Hepatocyte (in vitro differentiated cells): ENCODE data around the gene C6orf163. TPM values are rescaled to one million over a fixed set of nuclear protein-coding genes. Genes with fewer than 3 reads are reported as not detected.
A peak's percentile ranks its signal among the peaks of the same experiment; 100 is the strongest.

Source experiments
- DNase-seq: peaks from one replicate; pipeline ENCODE4 v3.0.0-alpha.2; 2016; ENCODE audit warnings: low spot score
- H2AFZ ChIP-seq: fragments of 200-600 bp; sonication (generic); 2 replicates; pipeline ENCODE4 v1.6.0; 2016; ENCODE audit warnings: antibody characterized with exemption, mild to moderate bottlenecking
- H3K27ac ChIP-seq: fragments of 200-600 bp; sonication (generic); 2 replicates; pipeline ENCODE4 v1.5.1; 2016; ENCODE audit warnings: mild to moderate bottlenecking
- H3K27me3 ChIP-seq: fragments of 200-600 bp; sonication (generic); 2 replicates; pipeline ENCODE4 v1.6.1; 2016
- H3K36me3 ChIP-seq: fragments of 200-600 bp; sonication (generic); replicated peaks from 2 replicates; pipeline ENCODE4 v1.5.1; 2016; ENCODE audit warnings: low read depth; ENCODE audit not compliant: insufficient read depth
- H3K4me1 ChIP-seq: fragments of 200-600 bp; sonication (generic); 2 replicates; pipeline ENCODE4 v1.5.1; 2016; ENCODE audit warnings: mild to moderate bottlenecking, moderate library complexity; ENCODE audit not compliant: insufficient read depth
- H3K4me2 ChIP-seq: fragments of 200-600 bp; sonication (generic); 2 replicates; pipeline ENCODE4 v1.6.0; 2016
- H3K4me3 ChIP-seq: fragments of 200-600 bp; sonication (generic); 2 replicates; pipeline ENCODE4 v1.5.1; 2016; ENCODE audit warnings: mild to moderate bottlenecking
- H3K79me2 ChIP-seq: fragments of 200-600 bp; sonication (generic); 2 replicates; pipeline ENCODE4 v1.6.0; 2017; ENCODE audit warnings: mild to moderate bottlenecking
- H3K9me2 ChIP-seq: fragments of 200-600 bp; sonication (generic); replicated peaks from 2 replicates; pipeline ENCODE4 v1.6.0; 2017; ENCODE audit warnings: mild to moderate bottlenecking; ENCODE audit not compliant: insufficient read depth
- H3K9me3 ChIP-seq: fragments of 200-600 bp; sonication (generic); 2 replicates; pipeline ENCODE4 v1.5.1; 2016; ENCODE audit warnings: low read depth, mild to moderate bottlenecking
- H4K20me1 ChIP-seq: fragments of 200-600 bp; sonication (generic); 2 replicates; pipeline ENCODE4 v1.6.0; 2016; ENCODE audit warnings: mild to moderate bottlenecking; ENCODE audit not compliant: insufficient read depth, poor library complexity, severe bottlenecking
- EZH2 ChIP-seq: fragments of 200-600 bp; sonication (generic); IDR thresholded peaks from 2 replicates; pipeline ENCODE4 v1.6.1; 2016; ENCODE audit warnings: antibody characterized with exemption, mild to moderate bottlenecking, borderline replicate concordance
- EZH2phosphoT487 ChIP-seq: fragments of 200-600 bp; sonication (generic); IDR thresholded peaks from one replicate; pipeline ENCODE4 v1.6.1; 2018; ENCODE audit warnings: antibody characterized with exemption, mild to moderate bottlenecking, low read depth, moderate library complexity; ENCODE audit not compliant: unreplicated experiment, severe bottlenecking
- WGBS: methylation state at CpG from one replicate; pipeline ENCODE4 v1.1.6; 2016; ENCODE audit warnings: low lambda C conversion rate; ENCODE audit errors: missing lambda C conversion rate; 5-methylcytosine and 5-hydroxymethylcytosine counted together
- polyA plus RNA-seq: library from polyadenylated mRNA; unstranded; fragments of >200 nt; fragmentation: Nextera tagmentation; extraction: Ambion mirVana; gene quantifications from 2 replicates; pipeline ENCODE4 v1.2.1, GENCODE V29; 2016
- total RNA-seq: library from RNA; depleted of rRNA; stranded (reverse); fragments of >200 nt; gene quantifications from 2 replicates; pipeline ENCODE4 v1.2.3, GENCODE V29; 2014
- TF ChIP-seq, protein P1 (sequence below): fragments of 200-600 bp; sonication (generic); IDR thresholded peaks from 2 replicates; pipeline ENCODE4 v1.5.1; 2016; ENCODE audit warnings: antibody characterized with exemption, mild to moderate bottlenecking; ENCODE audit not compliant: poor library complexity

The C6orf163 gene
- total and polyA plus RNA-seq, 2 experiments from 2014 or later = 0.64 to 1.3 TPM

DNA sequence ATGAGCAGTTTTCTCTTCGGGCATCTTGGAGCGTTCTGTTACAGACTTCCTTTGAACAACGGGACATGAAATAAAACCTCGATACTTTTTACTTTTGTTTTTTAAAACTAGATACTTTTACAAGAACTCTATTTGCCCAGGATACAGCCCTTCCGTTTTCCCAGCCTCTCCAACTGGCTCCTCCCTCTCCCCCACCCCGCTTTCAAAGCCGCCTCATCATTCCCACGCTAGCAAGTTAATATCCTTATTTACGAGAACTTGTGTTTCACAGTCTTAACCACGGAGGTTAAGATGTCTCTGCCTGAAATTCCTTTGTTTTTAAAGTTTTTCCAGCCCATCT lies 62.9 kb downstream of the C6orf163 start:
- H3K27ac ChIP-seq = no peak overlapping the region
- no peaks in the 10 kb centered on the region for H3K27me3 ChIP-seq
- H3K9me2 ChIP-seq = no peaks in the 10 kb centered on the region
- H3K4me3 ChIP-seq = peak overlapping the region; percentile 80
- DNase-seq = peak; percentile 64
- TF ChIP-seq, protein P1, sequence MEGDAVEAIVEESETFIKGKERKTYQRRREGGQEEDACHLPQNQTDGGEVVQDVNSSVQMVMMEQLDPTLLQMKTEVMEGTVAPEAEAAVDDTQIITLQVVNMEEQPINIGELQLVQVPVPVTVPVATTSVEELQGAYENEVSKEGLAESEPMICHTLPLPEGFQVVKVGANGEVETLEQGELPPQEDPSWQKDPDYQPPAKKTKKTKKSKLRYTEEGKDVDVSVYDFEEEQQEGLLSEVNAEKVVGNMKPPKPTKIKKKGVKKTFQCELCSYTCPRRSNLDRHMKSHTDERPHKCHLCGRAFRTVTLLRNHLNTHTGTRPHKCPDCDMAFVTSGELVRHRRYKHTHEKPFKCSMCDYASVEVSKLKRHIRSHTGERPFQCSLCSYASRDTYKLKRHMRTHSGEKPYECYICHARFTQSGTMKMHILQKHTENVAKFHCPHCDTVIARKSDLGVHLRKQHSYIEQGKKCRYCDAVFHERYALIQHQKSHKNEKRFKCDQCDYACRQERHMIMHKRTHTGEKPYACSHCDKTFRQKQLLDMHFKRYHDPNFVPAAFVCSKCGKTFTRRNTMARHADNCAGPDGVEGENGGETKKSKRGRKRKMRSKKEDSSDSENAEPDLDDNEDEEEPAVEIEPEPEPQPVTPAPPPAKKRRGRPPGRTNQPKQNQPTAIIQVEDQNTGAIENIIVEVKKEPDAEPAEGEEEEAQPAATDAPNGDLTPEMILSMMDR = no peak
- TF ChIP-seq EZH2phosphoT487 (no peak), EZH2 (no peak)
- no peaks in the 10 kb centered on the region for H3K36me3 ChIP-seq
- 1% methylated on average over 10 of the region's 10 CpGs for WGBS
- H3K9me3 ChIP-seq = no peaks in the 10 kb centered on the region
- H3K4me1 ChIP-seq = no peaks in the 10 kb centered on the region
- H3K79me2 ChIP-seq = no peaks in the 10 kb centered on the region
- H2AFZ ChIP-seq = peak overlapping the region; percentile 95
- peak overlapping the region; percentile 76 for H3K4me2 ChIP-seq
- H4K20me1 ChIP-seq = no peaks in the 10 kb centered on the region

DNA sequence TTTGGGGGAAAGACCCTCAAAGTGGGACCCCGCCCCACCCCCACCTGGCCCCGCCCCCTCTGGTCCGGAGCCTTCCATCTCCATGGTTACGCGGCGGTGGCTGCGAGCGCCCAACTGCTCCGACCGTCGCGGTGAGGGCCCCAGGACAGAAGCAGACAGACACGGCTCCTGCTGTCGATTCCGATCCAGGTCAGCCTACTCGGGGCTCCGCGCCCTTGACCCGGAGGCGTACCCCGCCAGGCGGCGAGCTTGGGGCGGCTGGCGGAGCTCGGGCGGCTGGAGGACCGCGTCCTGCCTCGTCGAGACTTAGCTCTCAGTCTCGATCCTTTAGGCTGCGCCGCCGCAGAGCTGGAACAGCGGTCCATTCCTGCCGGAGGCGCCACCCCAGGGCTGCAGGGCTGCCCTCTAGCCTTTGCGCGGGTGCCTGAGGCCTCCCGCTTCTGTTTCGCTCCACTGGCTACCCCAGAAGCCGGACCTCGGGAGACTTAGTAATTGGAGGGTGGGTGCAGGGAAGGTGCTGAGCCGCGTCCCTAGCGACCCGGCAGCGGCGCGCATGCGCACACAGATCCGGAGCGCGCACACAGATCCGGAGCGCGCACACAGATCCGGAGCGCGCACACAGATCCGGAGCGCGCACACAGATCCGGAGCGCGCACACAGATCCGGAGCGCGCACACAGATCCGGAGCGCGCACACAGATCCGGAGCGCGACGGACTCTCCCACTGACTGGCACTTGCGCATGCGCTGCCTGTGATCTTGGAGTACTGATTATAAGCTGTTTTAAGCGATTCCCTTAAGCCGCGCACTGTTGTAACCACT lies 63.5 kb downstream of the C6orf163 start, which contains the start of gene CFAP206:
CFAP206 (plus strand) TSS at position 72 of the 820 bp plus-strand sequence. CDS start 1,868 bp downstream, outside the sequence.
- no peaks in the 10 kb centered on the region for H3K36me3 ChIP-seq
- no peaks in the 10 kb centered on the region for H3K9me3 ChIP-seq
- peak within 1 kb of the TSS; percentile 80 for H3K4me3 ChIP-seq
- no peaks in the 10 kb centered on the region for H3K79me2 ChIP-seq
- no peaks in the 10 kb centered on the region for H3K27me3 ChIP-seq
- TF ChIP-seq EZH2 (no peak), EZH2phosphoT487 (no peak)
- TF ChIP-seq, protein P1 = peak; percentile 29
- H3K9me2 ChIP-seq = no peaks in the 10 kb centered on the region
- H3K27ac ChIP-seq = peak within 1 kb of the TSS; percentile 28
- peak within 1 kb of the TSS; percentile 77 for H3K4me2 ChIP-seq
- DNase-seq = peak; percentile 92
- under 1% methylated on average over 77 of the region's 82 CpGs for WGBS
- H3K4me1 ChIP-seq = no peaks in the 10 kb centered on the region
- peak within 1 kb of the TSS; percentile 95 for H2AFZ ChIP-seq
- no peaks in the 10 kb centered on the region for H4K20me1 ChIP-seq

DNA sequence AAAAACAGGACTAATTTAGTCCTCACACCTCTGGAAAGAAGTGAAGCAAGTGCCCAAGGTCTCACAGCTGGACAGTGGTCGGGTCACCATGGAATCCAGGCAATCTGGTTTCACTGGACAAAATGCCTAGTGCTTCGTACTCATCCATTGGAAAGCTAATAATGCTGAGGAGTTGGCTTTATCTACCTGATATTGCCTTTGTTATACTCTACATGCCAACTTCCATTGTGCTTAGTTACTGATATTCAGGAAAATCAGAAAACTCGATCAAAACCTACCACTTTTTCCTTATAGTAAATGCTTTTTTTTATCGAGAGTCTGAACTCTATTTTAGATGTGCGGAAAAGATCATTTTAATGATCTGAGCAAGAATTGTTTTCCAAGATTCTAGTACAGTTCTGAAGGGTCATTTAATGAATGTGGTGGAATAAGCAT lies 64.1 kb downstream of the C6orf163 start:
- peak overlapping the region; percentile 95 for H2AFZ ChIP-seq
- no peaks in the 10 kb centered on the region for H3K36me3 ChIP-seq
- 45% methylated on average over 5 of the region's 5 CpGs for WGBS
- peak overlapping the region; percentile 25 for H3K4me3 ChIP-seq
- H4K20me1 ChIP-seq = no peaks in the 10 kb centered on the region
- H3K4me1 ChIP-seq = no peaks in the 10 kb centered on the region
- H3K9me3 ChIP-seq = no peaks in the 10 kb centered on the region
- H3K79me2 ChIP-seq = no peaks in the 10 kb centered on the region
- TF ChIP-seq EZH2 (no peak), EZH2phosphoT487 (no peak)
- H3K9me2 ChIP-seq = no peaks in the 10 kb centered on the region
- H3K4me2 ChIP-seq = peak overlapping the region; percentile 77
- no peaks in the 10 kb centered on the region for H3K27me3 ChIP-seq
- H3K27ac ChIP-seq = peak overlapping the region; percentile 20
- DNase-seq = no peak

Other genes starting within 250 kb of the C6orf163 start
- 35.5 and 43.8 TPM in 2 replicates for gene CGA, start 249.7 kb upstream of the C6orf163 start, total RNA-seq
- 5.4 and 21.5 TPM in 2 replicates for gene CGA, start 249.7 kb upstream of the C6orf163 start, polyA plus RNA-seq
- 31.1 and 38.3 TPM in 2 replicates for gene ZNF292, start 189.2 kb upstream of the C6orf163 start, total RNA-seq
- 20.9 and 31.4 TPM in 2 replicates for gene ZNF292, start 189.2 kb upstream of the C6orf163 start, polyA plus RNA-seq
- 9.5 and 9.8 TPM in 2 replicates for gene SMIM8, start 22.2 kb upstream of the C6orf163 start, total RNA-seq
- gene SMIM8, start 22.2 kb upstream of the C6orf163 start, polyA plus RNA-seq = 6.5 and 10.7 TPM in 2 replicates
- gene GJB7, start 15.5 kb upstream of the C6orf163 start, total RNA-seq = 0.07 TPM in 1 of 2 replicates, not detected in the other
- 0.36 TPM in 1 of 2 replicates, not detected in the other for gene GJB7, start 15.5 kb upstream of the C6orf163 start, polyA plus RNA-seq
- 0.08 and 0.20 TPM in 2 replicates for gene CFAP206, start 63.2 kb downstream of the C6orf163 start, total RNA-seq
- gene CFAP206, start 63.2 kb downstream of the C6orf163 start, polyA plus RNA-seq = 0.38 TPM in 1 of 2 replicates, not detected in the other
- 26.2 and 28.3 TPM in 2 replicates for gene SLC35A1, start 128.2 kb downstream of the C6orf163 start, total RNA-seq
- gene SLC35A1, start 128.2 kb downstream of the C6orf163 start, polyA plus RNA-seq = 20.1 and 30.3 TPM in 2 replicates
- 53.2 and 55.7 TPM in 2 replicates for gene RARS2, start 245.2 kb downstream of the C6orf163 start, total RNA-seq
- gene RARS2, start 245.2 kb downstream of the C6orf163 start, polyA plus RNA-seq = 64.2 and 75.0 TPM in 2 replicates
- 24.2 and 27.5 TPM in 2 replicates for gene ORC3, start 245.3 kb downstream of the C6orf163 start, total RNA-seq
- gene ORC3, start 245.3 kb downstream of the C6orf163 start, polyA plus RNA-seq = 19.6 and 20.9 TPM in 2 replicates